COLO829 (cell line): ENCODE results near the gene RYR1.
A peak's percentile ranks its signal among the peaks of the same experiment; 100 is the strongest.
"Not testable (repeated sequence)": the region's sequence is repeated elsewhere in the genome, so short reads cannot be mapped to it uniquely, and the experiment has no call there.

Experiments
- DNase-seq: peaks from one replicate; pipeline ENCODE4 v3.0.0; 2012; ENCODE audit warnings: low spot score

Gene RYR1

GRCh38 chr19:38400361-38400760 lies 33.1 kb upstream of the RYR1 start:
- no peak for DNase-seq

GRCh38 chr19:38401148-38401547 lies 32.3 kb upstream of the RYR1 start:
- DNase-seq, result no peak

DNA sequence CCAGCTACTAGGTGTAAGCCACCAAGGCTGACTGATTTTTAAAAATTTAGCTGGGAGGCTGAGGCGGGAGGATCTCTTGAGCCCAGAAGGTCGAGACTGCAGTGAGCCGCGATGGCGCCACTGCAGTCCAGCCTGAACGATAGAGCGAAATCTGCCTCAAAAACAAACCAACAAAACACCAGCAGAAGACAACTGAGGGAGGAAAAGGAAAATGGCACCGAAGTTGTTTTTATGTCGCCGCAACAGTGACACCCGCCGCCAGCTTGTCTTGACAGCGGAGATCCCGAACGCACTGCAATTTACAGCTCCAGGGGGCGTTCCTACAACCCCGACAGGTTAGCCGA lies 30.9 kb upstream of the RYR1 start:
- DNase-seq, result no peak

GRCh38 chr19:38402967-38403674 lies 30.4 kb upstream of the RYR1 start, which contains the start of gene FAM98C:
FAM98C (plus strand) TSS chr19:38403093; CDS start chr19:38403154, 61 bp downstream.
- peak; percentile 99 for DNase-seq

- DNase-seq, result no peak
Measured at GRCh38 chr19:38404858-38405257, 28.6 kb upstream of the RYR1 start.

GRCh38 chr19:38405276-38405675 lies 28.2 kb upstream of the RYR1 start:
- DNase-seq, result no peak

- no peak for DNase-seq
Measured at GRCh38 chr19:38409631-38410133, 23.8 kb upstream of the RYR1 start.

DNA sequence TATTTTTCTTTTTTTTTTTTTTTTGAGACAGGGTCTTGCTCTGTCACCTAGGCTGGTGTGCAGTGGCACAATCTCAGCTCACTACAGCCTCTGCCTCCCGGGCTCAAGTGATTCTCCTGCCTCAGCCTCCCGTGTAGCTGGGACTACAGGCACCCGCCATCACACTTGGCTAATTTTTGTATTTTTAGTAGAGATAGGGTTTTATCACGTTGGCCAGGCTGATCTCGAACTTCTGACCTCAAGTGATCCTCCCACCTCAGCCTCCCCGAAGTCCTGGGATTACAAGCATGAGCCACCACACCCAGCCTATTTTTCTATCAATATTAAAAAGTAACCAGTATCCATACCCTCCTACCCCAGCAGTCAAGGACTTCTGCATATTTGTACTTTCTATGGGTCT lies 23.1 kb upstream of the RYR1 start:
- not testable (repeated sequence) for DNase-seq

DNA sequence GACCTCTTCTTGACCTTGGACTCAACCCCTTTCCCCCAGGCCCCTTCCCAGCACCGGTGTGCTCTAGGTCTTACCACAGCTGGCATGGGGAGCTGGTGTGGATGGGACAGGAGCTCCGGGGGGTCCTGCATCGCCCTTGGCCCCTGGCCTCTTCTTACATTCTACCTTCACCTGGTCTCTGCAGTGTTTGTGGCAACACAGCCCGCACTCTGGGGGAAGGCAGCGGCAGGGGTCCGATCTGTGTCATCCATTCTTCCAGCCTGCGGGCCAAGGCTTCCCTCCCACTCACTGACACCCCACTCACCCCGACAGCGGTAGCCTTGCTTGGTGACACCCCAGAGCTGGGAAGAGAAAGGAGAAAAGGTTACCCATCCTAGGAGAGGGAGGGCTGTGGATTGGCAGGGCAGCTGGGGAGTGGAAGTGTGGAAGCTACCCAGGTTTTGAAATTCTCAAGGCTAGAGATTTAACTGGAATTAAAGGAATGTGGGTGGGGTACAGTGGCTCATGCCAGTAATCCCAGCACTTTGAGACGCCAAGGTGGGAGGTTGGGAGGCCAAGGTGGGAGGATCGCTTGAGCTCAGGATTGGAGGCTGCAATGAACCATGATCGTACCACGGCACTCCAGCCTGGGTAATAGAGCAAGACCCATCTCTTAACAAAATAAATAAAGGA lies 22.3 kb upstream of the RYR1 start:
- no peak for DNase-seq

DNA sequence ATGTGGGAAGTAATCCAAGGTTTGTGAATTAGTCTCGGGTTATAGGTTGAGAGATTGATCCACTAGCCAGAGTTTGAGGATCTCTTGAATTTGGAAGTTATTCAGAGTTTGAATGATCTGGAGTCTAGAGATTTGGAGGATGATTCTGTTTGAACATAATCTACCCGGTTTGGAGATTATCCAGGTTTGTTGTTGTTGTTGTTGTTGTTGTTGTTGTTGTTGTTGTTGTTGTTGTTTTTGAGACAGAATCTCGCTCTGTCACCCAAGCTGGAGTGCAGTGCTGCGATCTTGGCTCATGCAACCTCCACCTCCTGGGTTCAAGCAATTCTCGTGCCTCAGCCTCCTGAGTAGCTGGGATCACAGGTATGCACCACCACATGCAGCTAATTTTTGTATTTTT lies 21.6 kb upstream of the RYR1 start:
- DNase-seq, result not testable (repeated sequence)

- DNase-seq, result no peak
Measured at GRCh38 chr19:38412491-38412890, 21.0 kb upstream of the RYR1 start.

DNA sequence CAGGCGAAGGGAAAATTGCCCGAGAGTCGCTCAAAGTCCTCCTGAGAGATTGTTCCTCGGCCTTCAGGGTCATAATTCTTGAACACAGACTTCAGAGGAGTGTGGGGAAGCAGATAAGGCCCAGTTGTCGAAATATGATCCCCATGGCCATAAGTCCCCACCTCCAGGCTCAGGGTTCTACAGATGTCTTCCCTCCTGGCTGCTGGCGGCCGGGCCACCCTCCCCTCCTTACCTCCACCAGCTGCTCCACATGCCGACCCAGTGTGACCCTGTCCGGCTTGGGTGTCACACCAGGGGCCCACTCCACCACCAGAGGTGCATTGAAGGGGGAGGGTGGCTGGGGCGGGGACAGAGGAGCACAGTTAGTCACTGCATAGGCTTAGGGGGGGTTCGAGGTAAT lies 20.5 kb upstream of the RYR1 start:
- DNase-seq, result no peak

DNA sequence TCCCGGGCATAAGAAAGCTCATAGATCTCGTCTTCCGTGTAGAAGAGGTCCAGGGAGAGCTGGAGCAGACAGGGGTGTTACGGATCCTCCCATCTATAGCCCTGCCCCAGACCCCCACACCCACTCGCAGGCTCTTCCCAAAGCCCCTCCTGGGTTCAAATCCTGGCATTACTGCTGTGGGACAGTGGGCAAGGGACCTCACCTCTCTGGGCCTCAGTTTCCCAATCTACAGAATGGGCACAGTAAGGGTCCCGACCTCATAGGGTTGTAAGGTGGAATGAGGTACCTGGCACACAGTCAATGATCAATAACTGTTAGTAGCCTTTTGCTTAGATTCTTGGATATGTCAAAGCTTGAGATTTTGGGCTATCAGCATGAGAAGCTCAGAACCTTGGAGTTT lies 20.1 kb upstream of the RYR1 start:
- DNase-seq, result no peak

GRCh38 chr19:38417146-38417543 lies 16.3 kb upstream of the RYR1 start:
- DNase-seq, result no peak

- DNase-seq, result peak; percentile 34
Measured at GRCh38 chr19:38417544-38418506, 15.7 kb upstream of the RYR1 start.

DNA sequence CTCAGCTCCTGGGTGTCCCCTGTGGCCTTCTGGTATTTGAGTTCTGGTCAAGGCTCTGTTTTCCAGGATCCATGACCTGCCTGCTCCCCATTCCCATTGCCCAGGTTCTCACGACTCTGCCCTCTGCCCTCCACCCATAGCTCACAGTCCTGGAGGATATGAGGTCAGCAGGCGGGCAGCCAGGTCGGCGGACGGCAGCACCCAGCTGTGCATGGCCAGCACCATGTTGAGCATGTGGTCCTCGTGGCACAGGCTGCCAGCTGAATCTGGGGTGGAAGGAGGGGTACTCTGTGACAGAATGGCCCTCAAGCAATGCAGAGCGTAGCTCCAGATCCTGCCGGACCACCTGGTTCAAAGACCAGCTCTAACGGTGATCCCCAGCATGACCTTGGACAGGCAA lies 12.6 kb upstream of the RYR1 start:
- DNase-seq, result no peak

DNA sequence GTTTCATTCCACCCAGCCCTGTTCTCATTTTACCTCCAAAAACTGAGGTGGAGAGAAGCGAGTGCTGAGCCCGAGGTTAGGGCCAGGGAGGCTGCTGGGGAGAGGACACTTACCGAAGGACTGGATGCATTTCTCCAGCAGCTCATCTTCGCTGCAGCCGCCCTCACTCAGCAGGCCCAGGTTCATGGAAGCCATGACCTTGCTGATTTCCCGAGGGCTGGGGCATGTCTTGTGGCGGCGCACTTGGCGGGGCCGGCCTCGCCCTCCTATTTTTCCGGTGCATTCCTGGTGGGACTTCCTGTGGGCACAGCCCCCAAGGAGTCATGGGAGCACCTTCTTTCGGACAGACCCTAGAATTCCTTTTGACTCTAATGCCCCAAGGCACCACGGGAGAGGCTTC lies 11.6 kb upstream of the RYR1 start:
- no peak for DNase-seq

DNA sequence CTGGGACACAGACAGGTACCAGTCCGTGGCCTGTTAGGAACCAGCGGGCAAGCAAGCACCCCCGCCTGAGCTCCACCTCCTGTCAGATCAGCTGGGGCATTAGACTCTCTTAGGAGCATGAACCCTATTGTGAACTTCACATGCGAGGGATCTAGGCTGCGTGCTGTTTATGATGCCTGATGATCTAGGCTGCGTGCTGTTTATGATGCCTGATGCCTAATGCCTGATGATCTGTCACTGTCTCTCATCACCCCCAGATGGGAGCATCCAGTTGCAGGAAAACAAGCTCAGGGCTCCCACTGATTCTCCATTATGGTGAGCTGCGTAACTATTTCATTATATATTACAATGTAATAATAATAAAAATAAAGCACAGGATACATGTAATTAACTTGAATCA lies 11.1 kb upstream of the RYR1 start:
- DNase-seq, result no peak

GRCh38 chr19:38424272-38424671 lies 9.2 kb upstream of the RYR1 start:
- no peak for DNase-seq

DNA sequence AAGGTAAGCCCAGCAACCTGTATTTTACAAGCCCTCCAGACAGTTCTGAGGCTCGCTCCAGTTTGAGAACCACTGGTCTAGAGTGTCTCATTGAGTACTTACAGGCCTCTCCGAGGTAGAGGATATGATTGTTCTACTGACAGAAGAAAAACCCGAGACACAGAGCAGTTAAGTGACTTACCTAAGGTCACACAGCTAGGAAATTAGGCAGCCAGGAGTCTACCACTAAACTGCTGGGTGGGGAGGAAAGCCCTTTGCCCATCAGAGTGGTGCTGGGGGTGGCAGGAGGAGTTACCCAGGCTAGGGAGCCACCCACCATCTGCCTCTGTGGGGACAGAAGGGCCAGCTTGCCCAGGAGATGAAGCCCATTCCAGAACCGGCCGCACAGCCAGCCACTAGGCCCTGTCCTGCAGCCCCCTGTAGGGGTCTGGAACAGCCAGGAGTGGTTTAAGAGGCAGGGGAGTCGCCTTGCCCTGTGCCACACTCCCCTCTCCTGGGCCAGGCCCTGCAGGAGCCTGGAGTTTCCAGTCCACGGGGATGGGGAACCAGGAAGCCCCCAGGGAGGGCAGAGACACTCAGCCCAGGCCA lies 8.2 kb upstream of the RYR1 start:
- no peak for DNase-seq

DNA sequence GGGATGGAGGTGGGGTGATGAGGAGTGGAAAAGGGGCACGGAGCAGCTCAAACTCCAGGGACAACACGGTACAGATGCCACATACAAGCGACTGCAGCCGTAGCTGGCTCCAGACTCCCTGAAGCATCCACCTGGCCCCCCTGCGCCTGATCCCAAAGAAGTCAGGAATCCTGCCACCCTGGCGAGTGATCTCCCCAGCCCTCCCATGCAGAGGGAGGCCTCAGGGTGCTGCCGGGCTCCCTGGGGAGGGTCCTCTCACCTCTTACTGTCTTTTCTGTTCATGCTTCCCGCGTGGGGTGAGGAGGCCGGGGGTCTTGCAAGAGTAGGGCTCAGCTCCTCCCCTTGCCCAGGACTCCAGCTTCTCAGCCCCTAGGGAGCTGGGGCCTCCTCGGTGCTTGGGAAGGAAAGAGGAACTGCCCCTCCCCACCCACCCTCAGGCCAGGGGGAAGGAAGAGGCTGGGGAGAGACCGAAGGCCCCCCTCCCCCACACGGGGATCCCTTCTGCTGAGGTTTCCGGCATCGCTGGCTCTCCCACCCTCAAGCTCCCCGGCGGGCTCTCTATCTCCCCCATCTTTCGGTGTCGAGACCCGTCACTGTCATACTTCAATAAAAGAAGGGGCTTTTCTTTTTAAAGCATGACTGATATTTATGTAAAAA lies 7.6 kb upstream of the RYR1 start, which contains the start of gene RASGRP4:
Gene RASGRP4 (minus strand): TSS at position 410 of the 657 bp plus-strand sequence. CDS start 128 bp downstream, at position 282.
- no peak for DNase-seq
